H1 (cell line): ENCODE results near the gene FRMD5. TPM values are rescaled to one million over a fixed set of nuclear protein-coding genes. Genes with fewer than 3 reads are reported as not detected.

Experiments used
- BRCA1 ChIP-seq: IDR thresholded peaks from 2 replicates; pipeline ENCODE4 v1.6.1; 2012; ENCODE audit warnings: low read depth, low read length, improper control_type of control experiment
- KDM4A ChIP-seq: IDR thresholded peaks from one replicate; pipeline ENCODE4 v1.7.1; 2012; ENCODE audit warnings: low read depth, mild to moderate bottlenecking, moderate library complexity, low read length, inconsistent platforms; ENCODE audit not compliant: severe bottlenecking
- polyA plus RNA-seq, 7 experiments: library from polyadenylated mRNA; depleted of rRNA in 3 of 7; stranded (reverse) in 5 of 7; unstranded in 2 of 7; fragments of >200 nt in 5 of 7; fragments of 200-250 nt in 2 of 7; gene quantifications; 1 replicate in 5 of 7; 2 replicates in 1 of 7; 4 replicates in 1 of 7; pipeline versions ENCODE4 v1.2.1 to v1.2.3, GENCODE V29; 2011 to 2013; ENCODE audit warnings: missing spikeins in 2 of 7, mixed read lengths in 2 of 7
- total RNA-seq: library from RNA; stranded (reverse); fragmentation: NEBNext Ultra II Directional; extraction: Animal tissue kit (Norgen Biotek cat#: 25700); gene quantifications from 2 replicates; pipeline ENCODE4 v1.2.1, GENCODE V29; 2021

The FRMD5 gene
- total and polyA plus RNA-seq, 2 of the 8 experiments (the other 6 are each of a cell fraction or from before 2014, with no cell fraction given): 10.1 to 12.6 TPM

DNA sequence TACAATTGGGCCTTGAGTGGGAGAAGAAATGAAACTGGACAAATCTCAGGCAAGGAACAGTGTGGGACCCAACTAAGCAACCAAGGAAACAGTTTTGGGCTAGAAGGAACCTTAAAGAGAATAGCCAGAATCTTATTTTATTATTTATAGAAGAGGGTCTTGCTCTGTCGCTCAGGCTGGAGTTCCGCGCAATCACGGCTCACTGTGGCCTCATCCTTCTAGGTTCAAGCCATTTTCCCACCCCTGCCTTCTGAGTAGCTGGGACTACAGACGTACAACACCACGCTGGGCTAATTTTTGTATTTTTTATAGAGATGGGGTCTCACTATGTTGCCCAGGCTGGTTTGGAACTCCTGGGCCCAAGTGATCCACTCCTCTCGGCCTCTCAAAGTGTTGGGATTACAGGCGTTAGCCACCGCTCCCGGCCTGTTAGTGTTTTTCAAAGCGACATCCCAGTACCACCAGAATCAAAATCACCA is 369.0 kb downstream of the FRMD5 start (continued):
- TF ChIP-seq BRCA1 (no peak), KDM4A (no peak)
